SK-N-SH (cell line): ENCODE measurements around the gene PEX14. TPM values are rescaled to one million over a fixed set of nuclear protein-coding genes. Genes with fewer than 3 reads are reported as not detected.

Experiments used
- CTCF ChIA-PET: fragments of 300-600, 350-600 bp; formaldehyde crosslinking; extraction: SDS; loops from one replicate; lab custom pipeline; 2021; lab: Yijun Ruan, JAX
- POLR2A ChIA-PET: fragments of 350-600 bp; sonication (Branson Sonifier 250); formaldehyde crosslinking; extraction: SDS; loops from one replicate; lab custom pipeline; 2020; ENCODE audit warnings: antibody characterized with exemption, inconsistent platforms; lab: Yijun Ruan, JAX
- DNase-seq: peaks from one replicate; pipeline ENCODE4 v3.0.0; 2012
- H2AFZ ChIP-seq: fragments of 200-600 bp; sonication (generic); 2 replicates; pipeline ENCODE4 v1.8.1; 2016; ENCODE audit warnings: antibody characterized with exemption, mild to moderate bottlenecking, low read depth
- H3F3A ChIP-seq: fragments of 200-600 bp; sonication (generic); replicated peaks from 2 replicates; pipeline ENCODE3; 2016; ENCODE audit warnings: antibody characterized with exemption, mild to moderate bottlenecking; ENCODE audit not compliant: insufficient read depth
- H3K27ac ChIP-seq, 2 experiments: fragments of 200-500 bp in 1 of 2; fragments of 200-600 bp in 1 of 2; sonication (Bioruptor generic) in 1 of 2; sonication (generic), shearing (Covaris generic) in 1 of 2; 2 replicates each; pipeline versions ENCODE4 v1.5.1 to v1.6.1; 2014 to 2016; ENCODE audit warnings: low read depth in 2 of 2, inconsistent platforms in 1 of 2, low read length in 1 of 2, mild to moderate bottlenecking in 1 of 2, mixed read lengths in 1 of 2
- H3K27me3 ChIP-seq: fragments of 200-600 bp; sonication (generic), shearing (Covaris generic); 2 replicates; pipeline ENCODE4 v1.6.1; 2016; ENCODE audit warnings: mixed run types; ENCODE audit not compliant: insufficient read depth
- H3K36me3 ChIP-seq, 2 experiments: fragments of 200-500 bp in 1 of 2; fragments of 200-600 bp in 1 of 2; sonication (Bioruptor generic) in 1 of 2; sonication (generic) in 1 of 2; replicated peaks in 1 of 2; 2 replicates each; pipeline versions ENCODE3 to v1.5.1; 2014 to 2016; ENCODE audit warnings: low read length in 1 of 2, mild to moderate bottlenecking in 1 of 2; ENCODE audit not compliant: insufficient read depth in 2 of 2, control insufficient read depth in 1 of 2
- H3K4me1 ChIP-seq, 2 experiments: fragments of 200-500 bp in 1 of 2; fragments of 200-600 bp in 1 of 2; sonication (Bioruptor generic) in 1 of 2; sonication (generic), shearing (Covaris generic) in 1 of 2; 2 replicates each; pipeline versions ENCODE4 v1.5.1 to v1.6.1; 2014 to 2016; ENCODE audit warnings: low read depth in 1 of 2, low read length in 1 of 2, mixed run types in 1 of 2; ENCODE audit not compliant: insufficient read depth in 2 of 2, control insufficient read depth in 1 of 2
- H3K4me2 ChIP-seq: fragments of 200-600 bp; sonication (generic), shearing (Covaris generic); 2 replicates; pipeline ENCODE4 v1.6.1; 2017; ENCODE audit warnings: mixed run types
- H3K4me3 ChIP-seq, 2 experiments: fragments of 200-500 bp in 1 of 2; fragments of 200-600 bp in 1 of 2; sonication (Bioruptor generic) in 1 of 2; sonication (generic), shearing (Covaris generic) in 1 of 2; 2 replicates each; pipeline versions ENCODE4 v1.5.1 to v1.8.1; 2014 to 2016; ENCODE audit warnings: low read depth in 2 of 2, inconsistent platforms in 1 of 2, low read length in 1 of 2, mild to moderate bottlenecking in 1 of 2, mixed read lengths in 1 of 2, moderate library complexity in 1 of 2
- H3K79me2 ChIP-seq: fragments of 200-600 bp; sonication (generic); 2 replicates; pipeline ENCODE4 v1.8.1; 2017; ENCODE audit warnings: mild to moderate bottlenecking; ENCODE audit not compliant: insufficient read depth
- H3K9ac ChIP-seq: fragments of 200-600 bp; sonication (generic); 2 replicates; pipeline ENCODE4 v1.6.1; 2017; ENCODE audit warnings: mixed run types
- H3K9me2 ChIP-seq: fragments of 200-600 bp; sonication (generic); 2 replicates; pipeline ENCODE4 v1.6.1; 2017; ENCODE audit warnings: mixed run types
- H3K9me3 ChIP-seq: fragments of 200-600 bp; sonication (generic); 2 replicates; pipeline ENCODE4 v1.6.1; 2017; ENCODE audit warnings: mixed run types, mild to moderate bottlenecking, moderate library complexity
- H4K20me1 ChIP-seq: fragments of 200-600 bp; sonication (generic); 2 replicates; pipeline ENCODE4 v1.6.1; 2017; ENCODE audit warnings: mild to moderate bottlenecking, mixed run types; ENCODE audit not compliant: insufficient read depth
- CTCF ChIP-seq: fragments of 200-600 bp; sonication (generic); IDR thresholded peaks from 2 replicates; pipeline ENCODE4 v1.6.1; 2017; ENCODE audit warnings: antibody characterized with exemption, mild to moderate bottlenecking, moderate library complexity
- ELF1 ChIP-seq: IDR thresholded peaks from 2 replicates; pipeline ENCODE4 v1.4.0; 2012
- EZH2phosphoT487 ChIP-seq: fragments of 200-600 bp; sonication (generic); IDR thresholded peaks from 2 replicates; pipeline ENCODE4 v1.6.1; 2017; ENCODE audit warnings: low read depth, mixed run types, mild to moderate bottlenecking, antibody characterized with exemption, moderate library complexity, borderline replicate concordance
- FOSL2 ChIP-seq: IDR thresholded peaks from 2 replicates; pipeline ENCODE4 v1.4.0; 2012; ENCODE audit warnings: low read depth, mild to moderate bottlenecking, moderate library complexity, borderline replicate concordance
- FOXJ3 ChIP-seq: sonication (generic); formaldehyde crosslinking; IDR thresholded peaks from 2 replicates; pipeline ENCODE4 v1.5.1; 2020; ENCODE audit warnings: mild to moderate bottlenecking, missing genetic modification reagents
- GABPA ChIP-seq: IDR thresholded peaks from 2 replicates; pipeline ENCODE4 v1.4.0; 2012; ENCODE audit warnings: low read depth, mild to moderate bottlenecking
- GATA2 ChIP-seq: sonication (generic); formaldehyde crosslinking; IDR thresholded peaks from 2 replicates; pipeline ENCODE4 v1.5.0; 2020; ENCODE audit warnings: mild to moderate bottlenecking, missing genetic modification reagents
- MAX ChIP-seq: IDR thresholded peaks from 2 replicates; pipeline ENCODE4 v1.4.0; 2012; ENCODE audit warnings: low read depth
- MEF2A ChIP-seq: IDR thresholded peaks from 2 replicates; pipeline ENCODE4 v1.4.0; 2012; ENCODE audit warnings: low read depth, borderline replicate concordance
- POLR2AphosphoS5 ChIP-seq: IDR thresholded peaks from 2 replicates; pipeline ENCODE4 v1.6.1; 2012; ENCODE audit warnings: low read depth, low read length
- RCOR1 ChIP-seq: fragments of 150-350 bp; IDR thresholded peaks from 2 replicates; pipeline ENCODE4 v1.6.1; 2017; ENCODE audit warnings: antibody characterized with exemption, low read length
- REST ChIP-seq: IDR thresholded peaks from 2 replicates; pipeline ENCODE4 v1.6.1; 2012; ENCODE audit warnings: mild to moderate bottlenecking, low read depth, low read length, moderate library complexity
- TAF1 ChIP-seq: IDR thresholded peaks from 2 replicates; pipeline ENCODE4 v1.6.1; 2012; ENCODE audit warnings: low read depth, mild to moderate bottlenecking, low read length, moderate library complexity, borderline replicate concordance
- TCF12 ChIP-seq: IDR thresholded peaks from 2 replicates; pipeline ENCODE4 v1.4.0; 2012
- USF1 ChIP-seq: IDR thresholded peaks from 2 replicates; pipeline ENCODE4 v1.4.0; 2012; ENCODE audit warnings: low read depth, borderline replicate concordance
- USF2 ChIP-seq: fragments of 150-350 bp; IDR thresholded peaks from 2 replicates; pipeline ENCODE4 v1.6.1; 2017; ENCODE audit warnings: antibody characterized with exemption, low read length, low read depth, borderline replicate concordance
- YY1 ChIP-seq: IDR thresholded peaks from 2 replicates; pipeline ENCODE4 v1.4.0; 2012; ENCODE audit warnings: low read depth, mild to moderate bottlenecking
- ZBTB33 ChIP-seq: IDR thresholded peaks from 2 replicates; pipeline ENCODE4 v1.4.0; 2012; ENCODE audit warnings: low read depth, borderline replicate concordance
- WGBS: methylation state at CpG from one replicate; pipeline ENCODE4 v1.1.6; 2017; ENCODE audit warnings: low lambda C conversion rate; 5-methylcytosine and 5-hydroxymethylcytosine counted together
- polyA plus RNA-seq, 3 experiments: library from polyadenylated mRNA; depleted of rRNA; stranded (reverse); fragments of >200 nt; gene quantifications; 2 replicates each; pipeline ENCODE4 v1.2.3, GENCODE V29; 2012

PEX14 gene
- polyA plus RNA-seq, 1 of the 3 experiments (the other 2 are of a cell fraction) = 36.2 TPM

- WGBS = 100% methylated on average over 5 of the region's 5 CpGs
- Histone ChIP-seq H3F3A (peaks cover 29% of the 10 kb centered on the region), H4K20me1 (no peaks in the 10 kb centered on the region; the same call in 1 of the 2 replicates), H3K4me1 (peaks cover 32 to 63% of the 10 kb centered on the region in 2 experiments), H3K79me2 (peaks cover 79% of the 10 kb centered on the region), H3K4me3 (no peak overlapping the region), H3K27ac (peak overlapping the region in 1 of 2 experiments; percentile 12; a peak in 1 of 4 replicates), H2AFZ (no peak overlapping the region), H3K9me2 (no peaks in the 10 kb centered on the region), H3K36me3 (no peaks in the 10 kb centered on the region), H3K9me3 (no peaks in the 10 kb centered on the region), H3K27me3 (no peaks in the 10 kb centered on the region), H3K4me2 (no peak overlapping the region), H3K9ac (0 out of 2 replicates have a peak overlapping the region, but pooled peaks have one; percentile 6)
- POLR2A ChIA-PET = no interaction called here
- DNase-seq = no peak
- TF ChIP-seq EZH2phosphoT487 (no peak), MAX (no peak), GATA2 (CRISPR knock-in tag) (no peak), TCF12 (no peak), USF2 (no peak), RCOR1 (no peak), MEF2A (no peak), FOSL2 (no peak), YY1 (no peak), POLR2AphosphoS5 (no peak), FOXJ3 (CRISPR knock-in tag) (no peak), ZBTB33 (no peak), GABPA (no peak), CTCF (no peak), USF1 (no peak), REST (no peak), ELF1 (no peak), TAF1 (no peak)
- CTCF ChIA-PET = interaction anchor here (0.6 to 2.9 kb wide), 17 partner anchors 8 to 525 kb away, joined by 3 to 24 read pairs (median 4); no protein-coding TSS in a partner anchor
Observed at GRCh38 chr1:10513199-10513598, 38.4 kb downstream of the PEX14 start.
